GM21515 (cell line): ENCODE results near the gene TMEM44.
"Not testable (repeated sequence)": the region's sequence is repeated elsewhere in the genome, so short reads cannot be mapped to it uniquely, and the experiment has no call there.

ENCODE experiments used
- ATAC-seq: cut with Tn5 transposase; IDR thresholded peaks from one replicate; pipeline ENCODE4 v1.9.1; 2021; ENCODE audit not compliant: unreplicated experiment

The TMEM44 gene

DNA sequence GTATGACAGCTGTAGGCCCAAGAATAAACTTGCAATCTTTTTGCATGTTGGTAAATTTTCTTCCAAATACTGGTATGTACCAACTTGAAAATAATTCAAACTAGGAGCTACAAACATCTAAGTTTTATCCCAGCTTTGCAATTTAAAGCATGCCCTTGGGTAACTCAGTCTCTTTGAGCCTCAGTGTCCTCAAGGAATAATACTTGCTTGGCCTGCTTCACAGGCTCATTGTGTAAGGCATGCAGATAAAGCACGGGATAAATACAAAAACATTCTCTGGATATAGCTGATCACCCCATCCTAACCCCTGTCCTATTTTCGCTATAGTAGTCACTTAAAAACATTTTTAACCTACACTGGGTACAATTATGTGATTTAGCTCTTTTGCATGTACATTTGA, 9.6 kb upstream of the TMEM44 start:
- ATAC-seq: no peak

- ATAC-seq: no peak
These were observed 7.6 kb upstream of the TMEM44 start for GRCh38 chr3:194640829-194641228.

GRCh38 chr3:194638991-194639605, 5.9 kb upstream of the TMEM44 start:
- no peak for ATAC-seq

GRCh38 chr3:194637541-194638400, 4.6 kb upstream of the TMEM44 start:
- no peak for ATAC-seq

DNA sequence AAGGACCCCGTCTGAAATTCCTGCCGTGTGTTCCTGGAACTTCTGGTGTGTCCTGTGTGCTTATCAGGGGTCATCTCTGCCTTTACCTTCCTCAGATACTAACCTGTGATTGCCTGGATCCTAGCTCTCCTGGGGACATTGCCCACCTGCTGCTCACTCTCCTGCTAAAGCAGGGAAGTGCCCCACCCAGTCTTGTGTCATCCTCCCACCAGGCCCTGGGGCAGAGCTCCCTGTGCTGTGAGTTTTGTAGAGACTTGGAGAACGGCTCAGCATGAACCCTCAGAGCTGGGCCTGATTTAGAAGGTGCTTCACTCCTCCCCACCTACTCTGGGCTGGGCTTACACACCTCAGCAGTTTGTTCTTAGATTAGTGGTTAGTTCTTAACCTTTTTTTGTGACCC, 3.8 kb upstream of the TMEM44 start:
- ATAC-seq: no peak

- ATAC-seq: peak; percentile 55
These were observed 340 bp downstream of the TMEM44 start for GRCh38 chr3:194632809-194633348.

DNA sequence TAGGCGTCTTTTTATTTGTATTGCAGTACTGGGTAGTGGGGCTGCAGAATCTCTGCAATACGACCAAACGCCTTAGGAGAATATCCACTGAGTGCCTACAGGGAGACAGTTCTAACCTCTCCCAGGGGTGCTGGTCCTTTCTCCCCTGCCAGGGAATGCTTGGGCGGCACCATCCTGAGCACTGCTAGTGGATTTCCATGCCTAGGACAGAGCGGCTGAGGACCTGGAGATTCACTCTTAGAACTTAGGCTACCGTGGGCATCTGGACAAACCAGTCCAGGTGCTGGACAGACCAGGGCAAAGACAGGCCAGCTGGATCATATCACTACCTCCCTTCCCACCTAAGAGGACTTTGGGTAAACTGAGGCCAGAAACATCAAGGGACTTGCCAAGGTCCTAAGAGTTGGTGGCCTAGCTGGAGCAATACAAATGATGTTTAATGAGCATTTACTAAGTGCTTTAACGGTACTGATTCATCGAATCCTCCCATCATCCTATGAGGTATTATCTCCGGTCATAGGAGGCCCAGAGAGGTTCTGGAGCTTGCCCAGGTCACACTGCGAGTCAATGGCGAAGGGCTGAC, 902 bp downstream of the TMEM44 start:
- no peak for ATAC-seq

GRCh38 chr3:194631696-194632095, 1.5 kb downstream of the TMEM44 start:
- no peak for ATAC-seq

- ATAC-seq: not testable (repeated sequence)
These were observed 2.5 kb downstream of the TMEM44 start for GRCh38 chr3:194630681-194631080.

GRCh38 chr3:194624956-194625355, 8.3 kb downstream of the TMEM44 start:
- ATAC-seq: no peak

GRCh38 chr3:194623449-194624290, 9.5 kb downstream of the TMEM44 start:
- ATAC-seq: no peak

DNA sequence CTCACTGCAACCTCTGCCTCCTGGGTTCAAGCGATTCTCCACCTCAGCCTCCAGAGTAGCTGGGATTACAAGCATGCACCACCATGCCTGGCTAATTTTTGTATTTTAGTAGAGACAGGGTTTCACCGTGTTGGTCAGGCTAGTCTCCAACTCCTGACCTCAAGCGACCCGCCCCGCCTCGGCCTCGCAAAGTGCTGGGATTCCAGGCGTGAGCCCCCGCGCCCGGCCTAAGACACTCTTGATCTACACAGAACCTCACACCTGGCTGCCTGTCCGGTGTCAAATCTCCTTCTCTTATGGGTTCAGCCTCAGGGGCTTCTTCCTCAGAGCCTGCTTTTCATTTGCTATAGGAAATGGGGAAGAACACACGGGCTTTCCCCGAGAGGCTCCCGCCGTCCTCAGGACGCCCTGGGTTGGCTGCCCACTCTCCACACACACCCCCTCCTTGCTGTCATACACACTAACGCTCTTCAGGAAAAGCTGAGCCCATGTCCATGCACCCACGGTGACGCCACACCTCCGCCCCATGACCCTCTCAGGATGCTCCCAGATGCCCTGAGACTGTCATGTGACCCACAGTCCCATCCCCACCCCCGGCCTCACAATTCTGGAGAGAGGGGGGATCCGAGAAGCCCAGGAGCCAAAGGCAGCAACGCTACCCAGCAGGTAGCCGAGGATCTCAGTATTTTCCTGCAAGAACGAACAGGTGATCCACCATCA, 10.4 kb downstream of the TMEM44 start:
- ATAC-seq: no peak

GRCh38 chr3:194621947-194622346, 11.3 kb downstream of the TMEM44 start:
- no peak for ATAC-seq

- no peak for ATAC-seq
These were observed 13.0 kb downstream of the TMEM44 start for GRCh38 chr3:194620196-194620595.

GRCh38 chr3:194619741-194620140, 13.5 kb downstream of the TMEM44 start:
- ATAC-seq: no peak

DNA sequence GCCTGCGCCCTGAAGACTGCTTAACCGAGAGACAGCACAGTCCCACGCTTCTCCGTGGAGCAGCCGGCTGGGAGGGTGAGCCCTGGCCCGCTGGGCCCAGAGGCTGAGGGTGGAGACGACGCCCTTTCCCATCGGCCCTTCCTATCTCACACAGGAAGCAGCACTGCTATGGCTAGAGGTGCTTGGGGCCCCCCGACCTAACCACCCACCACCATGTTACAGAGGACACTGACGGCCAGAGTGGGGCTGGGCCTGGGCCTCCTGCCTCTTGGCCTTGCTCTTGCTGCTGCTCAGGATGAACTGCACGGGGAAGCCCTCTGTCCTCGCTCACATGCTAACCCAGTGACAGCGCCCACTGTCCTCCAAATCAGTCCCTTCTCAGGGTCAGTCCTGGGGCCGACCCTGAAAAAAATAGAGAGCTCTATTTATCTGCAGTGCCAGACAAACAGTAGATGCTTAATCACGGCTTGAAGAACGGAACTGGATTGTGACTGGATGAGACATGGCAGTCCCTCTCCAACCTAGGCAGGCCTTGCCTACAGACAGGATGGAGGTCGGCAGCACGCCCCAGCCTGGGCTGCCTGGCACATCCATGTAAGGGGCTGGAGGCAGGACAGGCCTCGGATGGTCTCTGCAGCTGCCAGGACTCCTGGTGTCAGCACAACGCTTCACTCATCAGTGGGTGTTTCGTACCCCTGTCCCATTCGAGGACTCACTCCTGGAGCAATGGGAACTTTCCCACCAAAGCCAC, 14.2 kb downstream of the TMEM44 start:
- ATAC-seq: no peak

DNA sequence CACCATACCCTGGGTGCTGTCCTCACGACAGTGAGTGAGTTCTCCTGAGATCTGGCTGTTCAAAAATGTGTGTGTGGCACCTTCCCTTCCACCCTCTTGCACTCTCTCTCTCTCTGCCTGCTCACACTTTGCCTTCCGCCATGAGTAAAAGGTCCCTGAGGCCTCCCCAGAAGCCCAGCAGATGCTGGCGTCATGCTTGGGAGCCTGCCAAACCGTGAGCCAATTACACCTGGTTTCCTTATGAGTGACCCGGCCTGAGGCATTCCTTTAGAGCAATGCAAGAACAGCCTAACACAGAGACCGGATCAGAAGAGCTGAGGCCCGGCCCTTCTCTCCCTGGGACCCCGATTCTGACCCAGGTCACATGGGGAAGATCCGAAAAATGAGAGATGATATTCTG, 15.4 kb downstream of the TMEM44 start:
- ATAC-seq: no peak

GRCh38 chr3:194617143-194617671, 16.0 kb downstream of the TMEM44 start:
- no peak for ATAC-seq

GRCh38 chr3:194615226-194615625, 18.0 kb downstream of the TMEM44 start:
- no peak for ATAC-seq
